KBM-7 (cell line): ENCODE results near the gene OTUD3.
A peak's percentile ranks its signal among the peaks of the same experiment; 100 is the strongest.

Experiments
- DNase-seq: peaks from one replicate; pipeline ENCODE4 v3.0.0-alpha.2; 2015
- in situ Hi-C: fragments of 300-500 bp; cut with MboI; formaldehyde crosslinking; loops from 2 replicates; pipeline ENCODE4 v1.14.3; 2020; ENCODE audit warnings: low sequenced_read_pairs, low pct_unique_long_range_greater_than_20kb, mixed read lengths

Gene OTUD3

DNA sequence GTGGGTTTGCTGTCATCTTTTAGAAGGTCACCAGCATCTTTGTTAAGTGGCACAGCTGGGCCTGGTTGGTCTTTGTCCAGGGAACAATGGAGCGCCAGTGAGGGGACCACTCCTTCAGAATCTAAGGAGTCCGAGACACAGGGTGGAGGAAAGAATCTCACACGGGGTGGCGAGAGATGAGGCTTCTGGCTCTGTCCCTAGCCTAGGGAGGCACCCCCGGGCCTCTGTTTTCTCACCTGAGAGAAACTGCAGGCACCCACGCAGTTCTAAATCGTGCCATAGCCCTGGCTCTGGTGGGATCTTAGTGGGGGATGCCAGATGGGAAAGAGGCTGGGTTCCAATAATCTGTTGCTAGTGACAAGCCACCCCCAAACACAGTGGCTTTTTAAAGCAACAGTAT lies 52.1 kb downstream of the OTUD3 start:
- no peak for DNase-seq
- in situ Hi-C loops = loop anchor here (25.0 kb wide), 2 partner anchors 103 to 528 kb away; no protein-coding TSS in a partner anchor

DNA sequence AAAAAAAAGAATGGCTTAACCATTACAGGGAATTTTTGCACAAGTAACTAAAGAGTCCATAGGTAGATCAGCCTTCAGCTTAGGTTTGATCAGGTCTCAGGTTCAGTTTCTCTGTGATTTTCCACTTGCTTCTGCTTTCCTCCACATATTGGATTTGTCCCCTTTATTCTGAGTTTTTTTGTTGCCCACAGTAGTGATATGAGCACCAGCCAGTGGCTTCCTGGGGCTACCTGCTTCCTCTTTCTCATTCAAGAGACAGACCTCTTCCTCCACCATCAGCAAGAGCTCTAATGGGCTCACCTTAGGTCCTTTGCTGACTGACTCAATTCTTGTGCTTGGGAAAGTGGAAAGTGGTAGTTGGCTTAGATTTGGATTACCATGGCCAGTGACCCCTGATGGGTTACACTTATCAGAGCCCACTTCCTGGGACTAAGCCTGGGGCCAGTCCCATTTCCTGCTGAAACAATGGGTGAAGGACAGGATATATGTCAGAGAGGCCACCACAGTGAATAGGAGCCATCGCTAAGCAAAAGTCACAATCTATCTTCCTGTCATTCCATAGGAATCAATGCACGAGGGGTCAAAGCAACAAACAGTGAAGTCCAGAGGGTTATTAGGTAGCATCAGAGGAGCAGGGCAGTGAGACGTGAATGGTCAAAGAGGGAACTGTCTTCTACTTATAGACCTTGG lies 54.0 kb downstream of the OTUD3 start:
- in situ Hi-C loops = loop anchor here (25.0 kb wide), 2 partner anchors 101 to 526 kb away; no protein-coding TSS in a partner anchor

DNA sequence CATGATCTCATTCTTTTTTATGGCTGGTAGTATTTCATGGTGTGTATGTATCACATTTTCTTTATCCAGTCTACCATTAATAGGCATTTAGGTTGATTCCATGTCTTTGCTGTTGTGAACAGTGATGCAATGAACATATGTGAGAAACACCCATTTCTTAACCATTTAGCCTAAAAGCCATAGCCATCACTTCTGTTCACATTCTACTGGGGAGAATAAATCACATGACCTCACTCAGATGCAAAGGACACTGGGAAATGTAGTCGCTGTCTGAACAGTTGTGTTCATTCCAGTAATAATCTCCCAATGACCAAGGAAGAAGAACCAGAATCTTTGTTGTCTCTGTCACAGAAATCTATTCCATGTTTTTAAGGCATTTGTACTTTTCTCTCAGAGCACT lies 56.3 kb downstream of the OTUD3 start:
- DNase-seq = no peak
- in situ Hi-C loops = loop anchor here (25.0 kb wide), 2 partner anchors 99 to 524 kb away; no protein-coding TSS in a partner anchor

More for the DNA sequence above, 54.0 kb downstream of the OTUD3 start:
- DNase-seq = peak; percentile 12

DNA sequence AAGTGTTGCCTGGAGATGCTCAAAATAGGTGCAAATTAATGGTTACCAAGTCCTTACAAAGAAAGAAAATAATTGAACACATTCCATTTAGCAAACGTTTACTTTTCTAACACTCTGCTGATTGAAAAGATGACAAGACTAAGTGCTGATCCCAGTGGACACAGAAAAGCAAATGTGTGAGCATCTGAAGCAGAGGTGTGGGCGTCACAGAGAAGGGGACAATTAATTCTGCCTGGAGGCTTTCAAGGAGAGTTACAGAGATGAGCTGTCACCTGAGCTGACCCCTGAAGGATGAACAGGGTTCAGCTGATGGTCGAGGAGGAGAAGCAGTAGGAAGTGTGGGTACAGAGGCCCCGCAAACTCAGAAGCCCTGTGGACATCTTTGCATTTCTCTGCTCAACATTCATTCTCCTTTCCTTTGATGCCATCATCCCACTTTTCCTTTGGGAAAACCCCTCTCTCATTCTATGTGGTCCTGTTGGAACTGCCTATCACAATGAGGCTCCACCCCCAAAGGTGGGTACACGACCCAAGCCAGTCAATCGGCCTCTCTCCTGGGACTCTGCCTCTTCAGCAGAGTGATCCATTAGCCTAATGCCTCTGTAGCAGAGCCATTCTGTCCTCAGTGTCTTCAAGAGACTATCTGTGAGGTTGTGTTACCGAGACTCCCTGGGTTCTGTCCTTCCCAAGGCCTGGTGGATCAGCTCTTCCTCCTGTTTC lies 58.5 kb downstream of the OTUD3 start:
- in situ Hi-C loops = loop anchor here (25.0 kb wide), 2 partner anchors 97 to 522 kb away; no protein-coding TSS in a partner anchor

DNA sequence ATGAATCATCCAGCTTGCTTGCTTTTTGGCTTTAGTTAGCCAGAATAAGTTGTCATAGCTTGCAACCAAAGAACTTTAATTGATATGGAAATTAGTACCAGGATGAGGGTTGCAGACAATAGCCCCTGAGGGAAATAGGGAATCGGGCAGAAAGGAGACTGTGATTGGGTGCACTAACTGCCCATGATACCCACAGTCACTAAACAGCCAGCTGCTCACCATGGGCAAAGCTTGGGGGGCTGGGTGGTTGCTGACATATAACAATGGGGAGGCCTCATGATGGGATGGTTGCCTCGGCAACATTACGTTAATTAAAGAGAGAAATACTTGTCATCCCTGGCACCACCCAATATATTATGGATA lies 59.0 kb downstream of the OTUD3 start:
- in situ Hi-C loops = loop anchor here (25.0 kb wide), 2 partner anchors 96 to 521 kb away; no protein-coding TSS in a partner anchor
- DNase-seq = no peak

More for the DNA sequence above, 58.5 kb downstream of the OTUD3 start:
- no peak for DNase-seq

DNA sequence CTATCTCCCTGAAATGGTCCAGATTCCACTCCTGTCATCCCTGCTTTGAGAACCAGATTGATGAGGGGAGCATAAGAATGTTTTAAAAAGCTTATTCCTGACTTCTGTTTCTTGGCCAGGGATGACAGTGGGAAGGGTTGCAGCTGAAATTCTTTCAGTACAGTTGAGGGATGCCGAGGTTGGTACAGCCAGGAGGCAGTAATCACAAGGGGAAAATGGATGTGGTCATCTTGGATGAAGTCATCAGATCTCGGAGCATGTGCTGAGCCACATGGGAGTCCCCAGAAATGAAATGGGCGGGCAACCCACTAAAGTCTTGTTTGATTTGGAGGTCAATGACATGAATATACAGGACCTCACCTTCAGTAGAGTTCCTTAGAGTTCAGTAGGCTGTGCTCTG lies 59.9 kb downstream of the OTUD3 start:
- no peak for DNase-seq
- in situ Hi-C loops = loop anchor here (25.0 kb wide), 2 partner anchors 95 to 520 kb away; no protein-coding TSS in a partner anchor

DNA sequence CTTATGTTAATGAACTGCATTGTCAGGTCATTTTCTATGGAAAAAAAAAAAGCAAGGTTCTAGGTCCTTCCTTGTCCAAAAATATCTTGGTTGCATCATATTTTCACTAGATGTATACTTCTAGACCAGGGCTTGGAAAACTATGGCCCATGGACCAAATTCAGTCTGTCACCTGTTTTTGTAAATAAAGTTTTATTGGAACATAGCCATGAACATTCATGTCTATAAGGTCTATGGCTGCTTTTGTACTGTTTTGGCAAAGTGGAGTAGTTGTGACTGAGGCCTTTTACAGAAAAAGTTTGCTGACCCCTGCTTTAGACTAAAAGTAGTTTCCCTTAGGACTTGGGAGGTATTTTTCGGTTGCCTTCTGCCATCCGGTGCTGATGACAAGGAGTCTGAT lies 60.5 kb downstream of the OTUD3 start:
- in situ Hi-C loops = loop anchor here (25.0 kb wide), 2 partner anchors 95 to 520 kb away; no protein-coding TSS in a partner anchor
- DNase-seq = no peak

DNA sequence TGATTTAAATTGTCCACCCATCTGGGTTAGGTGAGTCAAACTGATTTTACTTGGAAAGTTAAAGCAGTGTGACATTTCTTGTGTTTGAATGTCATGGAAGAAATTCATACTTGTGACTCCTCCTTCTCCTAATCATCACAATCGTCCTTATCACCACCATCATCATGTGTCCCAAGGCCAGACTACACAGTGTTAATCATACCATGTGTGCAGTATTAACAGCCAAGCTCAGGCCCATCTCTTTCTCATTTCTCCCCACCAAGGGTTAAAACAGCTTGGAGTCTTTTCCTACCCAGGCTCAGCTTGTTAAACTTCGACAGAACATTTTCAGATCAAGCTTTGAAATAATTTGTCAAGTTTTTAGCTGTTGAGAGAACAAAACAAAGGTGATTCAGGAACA lies 63.7 kb downstream of the OTUD3 start:
- in situ Hi-C loops = loop anchor here (25.0 kb wide), 2 partner anchors 91 to 516 kb away; no protein-coding TSS in a partner anchor

DNA sequence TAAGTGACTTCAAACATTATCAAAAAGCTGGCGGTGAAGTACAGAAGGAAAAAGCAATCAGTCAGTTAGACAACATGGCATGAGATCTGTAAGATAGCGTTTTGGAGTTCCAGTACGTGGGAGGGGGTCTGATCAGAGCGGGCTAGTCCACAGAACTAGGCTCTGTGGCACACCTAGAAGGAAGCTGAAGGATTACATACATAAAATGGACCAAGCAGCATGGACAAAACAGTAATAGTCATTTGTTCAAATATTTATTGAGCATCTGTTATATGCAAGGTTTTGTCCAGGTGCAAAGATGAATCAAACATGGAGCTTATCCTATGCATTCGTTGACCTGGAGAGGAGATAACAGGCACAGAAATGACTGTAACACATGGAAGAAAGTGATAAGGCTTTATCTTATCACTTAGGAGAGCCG lies 64.1 kb downstream of the OTUD3 start:
- in situ Hi-C loops = loop anchor here (25.0 kb wide), 2 partner anchors 91 to 516 kb away; no protein-coding TSS in a partner anchor
- no peak for DNase-seq

More for the DNA sequence above, 63.7 kb downstream of the OTUD3 start:
- DNase-seq = no peak

DNA sequence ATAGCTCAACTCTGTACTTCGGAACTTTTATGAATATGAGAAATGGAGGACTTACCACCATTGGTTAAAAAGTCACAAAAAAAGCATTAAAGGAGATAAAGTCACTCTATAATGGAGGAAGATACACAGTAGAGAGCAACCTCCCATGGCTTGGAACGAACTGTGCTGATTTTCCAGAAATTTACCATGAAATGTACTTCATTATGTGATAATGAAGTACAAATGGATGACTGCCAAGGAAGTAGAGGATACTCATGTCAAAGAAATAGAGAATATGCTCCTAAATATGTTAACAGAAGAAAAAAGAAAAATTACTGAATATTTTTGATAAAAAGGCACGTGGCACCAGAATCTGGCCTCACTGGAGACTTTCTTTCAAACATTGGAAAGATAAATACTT lies 64.8 kb downstream of the OTUD3 start:
- no peak for DNase-seq
- in situ Hi-C loops = loop anchor here (25.0 kb wide), 2 partner anchors 90 to 515 kb away; no protein-coding TSS in a partner anchor

DNA sequence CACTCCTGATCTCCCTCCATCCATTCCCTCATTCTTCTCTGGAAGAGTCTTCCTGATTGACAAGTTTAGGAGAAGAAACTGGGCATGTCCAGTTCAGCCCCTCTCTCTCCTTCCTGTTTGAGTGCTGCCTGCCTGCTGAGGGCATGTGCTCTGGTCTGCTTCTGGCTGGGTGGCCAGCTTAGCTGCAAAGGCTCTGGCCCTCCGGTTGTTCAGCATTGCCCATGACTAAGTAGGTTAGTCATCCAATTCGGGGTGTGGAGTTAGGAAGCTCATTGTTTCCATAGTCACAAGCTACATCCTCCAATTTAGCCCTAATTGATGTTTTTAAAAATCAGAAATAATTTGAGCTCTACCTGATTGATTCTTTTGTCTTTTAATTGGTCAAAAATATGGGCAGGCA lies 66.8 kb downstream of the OTUD3 start:
- in situ Hi-C loops = loop anchor here (25.0 kb wide), 2 partner anchors 88 to 513 kb away; no protein-coding TSS in a partner anchor
- no peak for DNase-seq

DNA sequence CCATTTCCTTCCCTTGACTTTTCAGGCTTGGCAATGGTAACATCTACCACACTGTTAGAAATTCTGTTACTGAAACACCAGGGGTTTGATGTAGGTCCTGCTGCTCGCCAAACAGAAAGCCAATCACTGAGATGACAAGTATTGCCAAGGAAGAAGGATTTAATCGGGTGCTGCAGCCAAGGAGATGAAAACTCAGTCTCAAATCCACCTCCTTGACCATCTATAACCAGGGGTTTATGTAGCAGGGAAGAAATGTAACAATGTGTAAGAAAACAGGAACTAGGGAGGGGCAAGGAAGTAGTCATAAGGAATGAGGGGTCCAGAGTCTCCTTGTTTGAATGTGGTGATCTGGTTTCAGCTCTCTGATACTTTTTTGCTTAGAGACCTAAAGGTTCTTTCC lies 71.9 kb downstream of the OTUD3 start:
- in situ Hi-C loops = no loop called here
- no peak for DNase-seq

DNA sequence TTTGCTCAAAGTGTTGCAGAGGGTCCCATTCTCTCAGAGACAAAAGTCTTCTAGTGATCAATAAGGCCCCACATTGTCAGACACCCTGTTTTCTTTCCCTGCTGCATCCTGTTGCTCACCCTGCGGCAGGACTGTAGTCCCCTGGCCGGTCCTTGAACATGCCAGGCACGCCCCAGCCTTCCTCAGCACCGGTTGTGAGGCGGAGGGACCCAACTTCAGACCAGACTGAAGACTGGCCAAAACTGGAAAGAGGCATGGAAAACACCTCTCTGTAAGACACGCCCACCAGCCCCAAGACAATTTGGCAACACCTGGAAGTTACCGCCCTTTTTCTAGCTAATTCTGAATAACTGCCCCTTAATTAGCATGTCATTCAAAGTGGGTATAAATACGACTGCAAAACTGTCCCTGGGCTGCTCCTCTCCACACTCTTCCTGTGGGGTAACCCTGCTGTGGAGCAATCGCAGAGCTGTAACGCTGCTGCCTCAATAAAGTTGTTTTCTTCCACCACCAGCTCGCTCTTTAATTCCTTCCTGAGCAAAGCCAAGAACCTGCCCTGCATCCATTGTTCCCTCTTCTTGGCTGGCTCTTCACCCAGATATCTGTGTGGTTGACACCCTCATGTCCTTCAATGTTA lies 73.5 kb downstream of the OTUD3 start:
- no peak for DNase-seq

DNA sequence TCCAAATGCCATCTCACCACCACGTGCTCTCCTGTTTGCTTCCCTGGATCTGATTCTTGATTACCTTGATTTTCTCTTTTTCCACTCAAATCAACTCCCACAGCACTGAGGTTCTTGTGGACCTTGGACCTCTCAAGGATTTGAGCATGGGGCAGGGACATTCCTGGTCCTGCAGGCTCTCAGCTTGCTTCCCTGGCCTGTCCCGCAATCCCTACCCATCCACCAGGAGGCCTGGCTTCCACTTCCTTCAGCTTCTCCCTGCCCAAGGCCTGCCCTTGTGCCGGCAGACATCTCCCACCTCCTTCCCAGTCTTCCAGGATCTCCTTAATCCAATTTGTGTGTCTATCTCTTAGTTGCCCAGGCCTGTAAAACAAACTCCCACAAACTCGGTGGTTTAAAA lies 75.6 kb downstream of the OTUD3 start:
- DNase-seq = no peak
- in situ Hi-C loops = no loop called here

More for the DNA sequence above, 73.5 kb downstream of the OTUD3 start:
- in situ Hi-C loops = no loop called here

DNA sequence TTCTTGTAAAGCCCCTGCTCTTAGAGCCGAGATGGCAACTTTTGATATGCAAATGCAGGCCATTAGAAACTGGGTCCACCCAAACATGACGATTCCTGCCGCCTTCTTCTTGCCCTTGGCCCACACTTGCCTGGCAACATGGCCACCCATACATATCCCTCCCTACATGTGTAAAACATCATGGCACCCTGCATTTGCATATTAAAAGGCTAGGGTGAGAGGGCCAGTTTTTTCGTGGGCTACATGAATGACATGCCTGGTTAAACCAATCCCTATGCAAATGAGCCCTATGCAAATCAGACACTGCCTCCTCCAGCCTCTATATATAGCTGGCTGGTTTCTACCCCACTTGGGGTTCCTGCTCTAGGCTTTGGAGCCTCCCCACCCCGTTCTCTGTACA lies 78.4 kb downstream of the OTUD3 start:
- in situ Hi-C loops = no loop called here
- no peak for DNase-seq
